Kidney epithelial cell (primary cell): ENCODE data around the gene SLC15A3. TPM values are rescaled to one million over a fixed set of nuclear protein-coding genes. Genes with fewer than 3 reads are reported as not detected.

Source experiments
- DNase-seq: peaks from one replicate; pipeline ENCODE4 v3.0.0-alpha.2; 2010; ENCODE audit warnings: low read depth
- H3K27me3 ChIP-seq: 2 replicates; pipeline ENCODE4 v1.6.0; 2011; ENCODE audit warnings: low read length; ENCODE audit not compliant: control insufficient read depth, insufficient read depth
- H3K36me3 ChIP-seq: 2 replicates; pipeline ENCODE4 v1.5.1; 2011; ENCODE audit warnings: low read length; ENCODE audit not compliant: control insufficient read depth, insufficient read depth
- H3K4me3 ChIP-seq: 2 replicates; pipeline ENCODE4 v1.5.1; 2011; ENCODE audit warnings: low read depth, mild to moderate bottlenecking, control low read depth, low read length
- total RNA-seq: library from RNA; depleted of rRNA; stranded (reverse); fragments of >200 nt; gene quantifications from 2 replicates; pipeline ENCODE4 v1.2.3, GENCODE V29; 2015
- TF ChIP-seq, protein P1 (sequence below): IDR thresholded peaks from 2 replicates; pipeline ENCODE4 v1.5.1; 2011; ENCODE audit warnings: mild to moderate bottlenecking, moderate library complexity, low read length, control low read depth, inconsistent platforms; ENCODE audit not compliant: insufficient read depth, poor library complexity, severe bottlenecking

SLC15A3 gene
- total RNA-seq, 1 donor from 2014 or later, result 2.4 TPM

DNA sequence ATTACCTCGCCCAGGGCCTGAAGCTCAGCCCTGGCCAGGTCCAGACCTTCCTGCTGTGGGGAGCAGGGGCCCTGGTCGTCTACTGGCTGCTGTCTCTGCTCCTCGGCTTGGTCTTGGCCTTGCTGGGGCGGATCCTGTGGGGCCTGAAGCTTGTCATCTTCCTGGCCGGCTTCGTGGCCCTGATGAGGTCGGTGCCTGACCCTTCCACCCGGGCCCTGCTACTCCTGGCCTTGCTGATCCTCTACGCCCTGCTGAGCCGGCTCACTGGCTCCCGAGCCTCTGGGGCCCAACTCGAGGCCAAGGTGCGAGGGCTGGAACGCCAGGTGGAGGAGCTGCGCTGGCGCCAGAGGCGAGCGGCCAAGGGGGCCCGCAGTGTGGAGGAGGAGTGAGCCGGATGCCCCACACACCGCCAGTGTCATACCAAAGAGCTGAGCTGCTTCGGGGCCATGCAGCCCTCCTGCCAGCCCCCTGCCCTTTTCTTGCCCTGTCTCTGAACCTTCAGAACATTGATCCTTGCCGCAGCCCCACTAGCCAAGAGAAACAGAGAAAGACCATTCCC, 30.1 kb downstream of the SLC15A3 start:
- TF ChIP-seq, protein P1, sequence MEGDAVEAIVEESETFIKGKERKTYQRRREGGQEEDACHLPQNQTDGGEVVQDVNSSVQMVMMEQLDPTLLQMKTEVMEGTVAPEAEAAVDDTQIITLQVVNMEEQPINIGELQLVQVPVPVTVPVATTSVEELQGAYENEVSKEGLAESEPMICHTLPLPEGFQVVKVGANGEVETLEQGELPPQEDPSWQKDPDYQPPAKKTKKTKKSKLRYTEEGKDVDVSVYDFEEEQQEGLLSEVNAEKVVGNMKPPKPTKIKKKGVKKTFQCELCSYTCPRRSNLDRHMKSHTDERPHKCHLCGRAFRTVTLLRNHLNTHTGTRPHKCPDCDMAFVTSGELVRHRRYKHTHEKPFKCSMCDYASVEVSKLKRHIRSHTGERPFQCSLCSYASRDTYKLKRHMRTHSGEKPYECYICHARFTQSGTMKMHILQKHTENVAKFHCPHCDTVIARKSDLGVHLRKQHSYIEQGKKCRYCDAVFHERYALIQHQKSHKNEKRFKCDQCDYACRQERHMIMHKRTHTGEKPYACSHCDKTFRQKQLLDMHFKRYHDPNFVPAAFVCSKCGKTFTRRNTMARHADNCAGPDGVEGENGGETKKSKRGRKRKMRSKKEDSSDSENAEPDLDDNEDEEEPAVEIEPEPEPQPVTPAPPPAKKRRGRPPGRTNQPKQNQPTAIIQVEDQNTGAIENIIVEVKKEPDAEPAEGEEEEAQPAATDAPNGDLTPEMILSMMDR, result no peak
- peaks cover 1% of the 10 kb centered on the region for H3K36me3 ChIP-seq
- no peak for DNase-seq
- H3K4me3 ChIP-seq, result no peak overlapping the region
- H3K27me3 ChIP-seq, result no peaks in the 10 kb centered on the region

DNA sequence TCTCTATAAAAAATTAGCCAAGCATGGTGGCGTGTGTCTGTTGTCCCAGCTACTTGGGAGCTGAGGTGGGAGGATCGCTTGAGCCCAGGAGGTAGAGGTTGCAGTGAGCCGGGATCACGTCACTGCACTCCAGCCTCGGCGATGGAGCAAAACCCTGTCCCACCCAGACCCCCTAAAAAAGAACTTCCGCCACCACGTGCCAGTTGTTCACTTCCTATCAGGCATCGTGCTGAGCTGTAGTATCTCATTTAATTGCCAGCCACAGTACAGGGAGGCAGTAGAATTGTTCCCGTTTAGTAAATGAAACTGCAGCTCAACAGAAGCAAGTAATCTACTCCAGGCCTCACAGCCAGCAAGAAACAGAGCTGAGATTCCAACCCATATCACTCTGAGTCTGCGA, 30.7 kb downstream of the SLC15A3 start:
- no peak for DNase-seq
- peaks cover 1% of the 10 kb centered on the region for H3K36me3 ChIP-seq
- no peak overlapping the region for H3K4me3 ChIP-seq
- H3K27me3 ChIP-seq, result no peaks in the 10 kb centered on the region
- TF ChIP-seq, protein P1, result no peak

DNA sequence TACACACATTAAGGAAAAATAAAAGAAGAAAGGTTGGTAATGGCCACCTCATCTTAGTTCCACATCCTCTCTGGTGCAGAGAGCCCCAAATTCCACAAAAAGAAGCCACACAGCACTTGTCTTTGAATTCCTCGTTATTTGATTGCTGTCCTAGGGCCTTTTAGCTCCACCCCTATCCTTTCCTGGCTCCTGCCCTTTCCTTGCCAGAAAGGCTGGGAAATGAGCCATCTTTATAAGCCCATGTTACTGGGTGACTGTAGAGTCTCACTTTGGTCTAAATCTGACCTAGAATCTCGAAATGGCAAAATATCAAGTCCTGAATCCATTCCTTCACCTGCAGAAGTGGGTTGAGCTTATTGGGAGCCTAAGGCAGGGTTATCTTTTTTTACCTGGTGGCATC, 32.0 kb downstream of the SLC15A3 start:
- Histone ChIP-seq H3K4me3 (no peak overlapping the region), H3K27me3 (no peaks in the 10 kb centered on the region), H3K36me3 (peaks cover 1% of the 10 kb centered on the region)
- no peak for DNase-seq
- TF ChIP-seq, protein P1, result no peak

DNA sequence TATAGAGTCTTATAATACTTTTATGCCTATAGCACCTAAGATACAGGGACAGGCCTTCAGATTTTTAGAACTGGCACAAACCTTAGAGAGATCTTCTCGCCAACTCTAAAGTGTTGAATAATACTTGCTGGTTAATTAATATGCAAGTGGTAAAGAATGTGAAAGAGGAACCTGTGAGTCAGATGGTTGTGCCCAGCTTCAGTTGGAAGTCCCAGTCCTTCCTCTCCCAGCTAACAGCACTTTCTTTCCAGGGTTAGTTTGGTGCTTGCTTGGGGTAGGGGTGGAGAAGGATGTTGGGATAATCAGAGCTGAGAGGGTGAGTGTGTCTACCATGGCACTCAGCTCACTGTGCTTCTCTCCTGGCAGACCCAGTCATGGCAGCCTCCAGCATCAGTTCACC, 32.7 kb downstream of the SLC15A3 start:
- TF ChIP-seq, protein P1, result no peak
- no peaks in the 10 kb centered on the region for H3K27me3 ChIP-seq
- DNase-seq, result no peak
- H3K36me3 ChIP-seq, result peaks cover 1% of the 10 kb centered on the region
- no peak overlapping the region for H3K4me3 ChIP-seq

DNA sequence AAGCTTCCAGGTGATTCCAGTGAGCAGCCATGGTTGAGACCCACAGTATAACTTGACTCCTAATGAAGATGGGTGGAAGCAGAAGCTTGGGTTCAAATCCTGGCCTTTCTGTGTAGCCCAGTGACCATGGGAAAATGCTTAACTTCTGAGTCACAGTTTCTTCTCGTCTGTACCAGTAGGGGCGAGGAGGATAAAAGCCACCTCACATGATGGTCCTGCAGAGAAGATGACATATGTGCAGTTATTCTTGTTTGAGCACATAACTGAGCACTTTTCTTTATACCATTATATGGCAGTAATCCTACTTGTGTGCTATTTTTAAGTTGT, 33.1 kb downstream of the SLC15A3 start:
- TF ChIP-seq, protein P1, result no peak
- DNase-seq, result no peak
- H3K27me3 ChIP-seq, result no peaks in the 10 kb centered on the region
- H3K4me3 ChIP-seq, result no peak overlapping the region
- peaks cover 1% of the 10 kb centered on the region for H3K36me3 ChIP-seq

DNA sequence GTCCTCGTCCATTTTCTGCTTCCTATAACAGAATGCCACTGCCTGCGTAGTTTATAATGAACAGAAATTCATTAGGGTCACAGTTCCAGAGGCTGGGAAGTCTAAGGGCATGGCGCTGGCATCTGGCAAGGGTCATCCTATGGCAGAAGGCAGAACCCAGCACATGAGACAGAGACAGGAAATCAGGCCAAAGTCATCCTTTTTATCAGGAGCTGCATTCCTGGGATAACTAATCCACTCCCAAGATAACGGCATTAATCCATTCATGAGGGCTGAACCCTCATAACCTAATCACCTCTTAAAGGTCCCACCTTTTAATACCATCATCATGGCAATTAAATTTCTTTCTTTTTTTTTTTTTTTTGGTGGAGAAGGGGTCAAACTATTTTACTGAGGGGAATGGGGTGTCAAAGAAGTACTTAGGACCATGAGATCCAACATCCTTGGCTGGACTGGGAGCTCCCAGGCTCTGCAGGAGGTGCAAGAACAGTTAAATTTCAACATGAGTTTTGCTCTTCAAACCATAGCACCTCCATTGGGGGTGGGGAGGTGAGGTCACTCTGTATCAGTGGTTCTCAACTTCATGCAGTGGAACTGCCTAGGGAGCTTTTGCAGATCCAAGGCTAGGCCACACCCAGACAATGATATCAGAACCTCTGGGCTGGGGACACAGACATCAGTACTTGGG, 33.6 kb downstream of the SLC15A3 start:
- Histone ChIP-seq H3K4me3 (no peak overlapping the region), H3K27me3 (no peaks in the 10 kb centered on the region), H3K36me3 (peaks cover 1% of the 10 kb centered on the region)
- no peak for DNase-seq
- TF ChIP-seq, protein P1, result no peak
